Uterus (tissue), 2 donors: ENCODE measurements around the gene CCN5.

Experiments used
- POLR2A ChIP-seq, 2 donors: fragments of 450-650 bp; IDR thresholded peaks; one replicate each; pipeline ENCODE4 v1.6.1; 2016; ENCODE audit warnings: antibody characterized with exemption in 2 of 2, mild to moderate bottlenecking in 1 of 2, moderate library complexity in 1 of 2
- TF ChIP-seq, protein P1 (sequence below), 4 experiments: fragments of 200-600 bp in 2 of 4; fragments of 450-650 bp in 2 of 4; sonication (generic) in 2 of 4; IDR thresholded peaks; one replicate each; pipeline ENCODE4 v1.5.1; 2016 to 2019; ENCODE audit warnings: antibody characterized with exemption in 4 of 4, mild to moderate bottlenecking in 2 of 4, moderate library complexity in 1 of 4

GRCh38 chr20:44761423-44761822, 46.3 kb downstream of the CCN5 start:
- TF ChIP-seq POLR2A (IDR thresholded peaks at IDR 0.05) = no peak
- TF ChIP-seq, protein P1, sequence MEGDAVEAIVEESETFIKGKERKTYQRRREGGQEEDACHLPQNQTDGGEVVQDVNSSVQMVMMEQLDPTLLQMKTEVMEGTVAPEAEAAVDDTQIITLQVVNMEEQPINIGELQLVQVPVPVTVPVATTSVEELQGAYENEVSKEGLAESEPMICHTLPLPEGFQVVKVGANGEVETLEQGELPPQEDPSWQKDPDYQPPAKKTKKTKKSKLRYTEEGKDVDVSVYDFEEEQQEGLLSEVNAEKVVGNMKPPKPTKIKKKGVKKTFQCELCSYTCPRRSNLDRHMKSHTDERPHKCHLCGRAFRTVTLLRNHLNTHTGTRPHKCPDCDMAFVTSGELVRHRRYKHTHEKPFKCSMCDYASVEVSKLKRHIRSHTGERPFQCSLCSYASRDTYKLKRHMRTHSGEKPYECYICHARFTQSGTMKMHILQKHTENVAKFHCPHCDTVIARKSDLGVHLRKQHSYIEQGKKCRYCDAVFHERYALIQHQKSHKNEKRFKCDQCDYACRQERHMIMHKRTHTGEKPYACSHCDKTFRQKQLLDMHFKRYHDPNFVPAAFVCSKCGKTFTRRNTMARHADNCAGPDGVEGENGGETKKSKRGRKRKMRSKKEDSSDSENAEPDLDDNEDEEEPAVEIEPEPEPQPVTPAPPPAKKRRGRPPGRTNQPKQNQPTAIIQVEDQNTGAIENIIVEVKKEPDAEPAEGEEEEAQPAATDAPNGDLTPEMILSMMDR (IDR thresholded peaks at IDR 0.05) = no peak
